ENCODE measurements around the gene UBE2K.

DNA sequence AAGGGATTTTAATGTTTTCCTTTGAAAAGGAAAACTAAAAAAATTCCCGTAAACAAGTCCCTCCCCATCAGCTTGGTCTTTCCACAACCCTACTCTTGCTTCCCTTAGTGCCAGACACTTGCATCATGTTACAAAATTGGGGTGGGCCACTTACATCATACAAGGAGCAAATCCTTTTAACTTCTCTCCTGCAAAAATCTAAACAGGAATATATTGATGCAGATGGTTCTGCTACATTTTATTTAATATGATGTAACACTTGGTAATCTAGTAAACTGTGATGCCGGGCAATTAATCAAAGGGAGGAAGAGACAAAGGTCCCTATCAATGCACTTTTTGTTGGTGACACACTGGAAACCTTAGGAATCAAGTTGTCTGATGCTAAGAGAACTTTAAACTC is 125.3 kb downstream of the UBE2K start:
- TF ChIP-seq TAF1 (IDR thresholded peaks at IDR 0.05; ENCODE audit: borderline replicate concordance, insufficient read depth, low read length) (no peak), POLR2AphosphoS5 (IDR thresholded peaks at IDR 0.05; ENCODE audit: low read depth, low read length) (no peak)

All from PFSK-1 (cell line).